ENCODE measurements around the gene TTLL10.

- TF ChIP-seq EZH2 (IDR thresholded peaks at IDR 0.05; ENCODE audit: insufficient read depth, low read length) = no peak
- TF ChIP-seq CTCF (IDR thresholded peaks at IDR 0.05; ENCODE audit: insufficient read depth, low read depth, low read length) = no peak
Observed at GRCh38 chr1:1226566-1227362, 53.1 kb downstream of the TTLL10 start.

All from astrocyte (in vitro differentiated cells and primary cell).